GM12873 (cell line): Measurements from ENCODE around the gene COA1.

Source experiments
- TF ChIP-seq, protein P1 (sequence below): IDR thresholded peaks from 2 replicates; pipeline ENCODE4 v1.5.1; 2012; ENCODE audit warnings: low read depth, mild to moderate bottlenecking, moderate library complexity, low read length, control low read depth; ENCODE audit not compliant: insufficient read depth; ENCODE audit errors: missing control alignments

Gene COA1

GRCh38 chr7:43694399-43694748, 34.9 kb downstream of the COA1 start:
- TF ChIP-seq, protein P1, sequence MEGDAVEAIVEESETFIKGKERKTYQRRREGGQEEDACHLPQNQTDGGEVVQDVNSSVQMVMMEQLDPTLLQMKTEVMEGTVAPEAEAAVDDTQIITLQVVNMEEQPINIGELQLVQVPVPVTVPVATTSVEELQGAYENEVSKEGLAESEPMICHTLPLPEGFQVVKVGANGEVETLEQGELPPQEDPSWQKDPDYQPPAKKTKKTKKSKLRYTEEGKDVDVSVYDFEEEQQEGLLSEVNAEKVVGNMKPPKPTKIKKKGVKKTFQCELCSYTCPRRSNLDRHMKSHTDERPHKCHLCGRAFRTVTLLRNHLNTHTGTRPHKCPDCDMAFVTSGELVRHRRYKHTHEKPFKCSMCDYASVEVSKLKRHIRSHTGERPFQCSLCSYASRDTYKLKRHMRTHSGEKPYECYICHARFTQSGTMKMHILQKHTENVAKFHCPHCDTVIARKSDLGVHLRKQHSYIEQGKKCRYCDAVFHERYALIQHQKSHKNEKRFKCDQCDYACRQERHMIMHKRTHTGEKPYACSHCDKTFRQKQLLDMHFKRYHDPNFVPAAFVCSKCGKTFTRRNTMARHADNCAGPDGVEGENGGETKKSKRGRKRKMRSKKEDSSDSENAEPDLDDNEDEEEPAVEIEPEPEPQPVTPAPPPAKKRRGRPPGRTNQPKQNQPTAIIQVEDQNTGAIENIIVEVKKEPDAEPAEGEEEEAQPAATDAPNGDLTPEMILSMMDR, result no peak

- TF ChIP-seq, protein P1, result no peak
Measured at GRCh38 chr7:43693687-43694398, 35.5 kb downstream of the COA1 start.

GRCh38 chr7:43692582-43693373, 36.5 kb downstream of the COA1 start:
- TF ChIP-seq, protein P1, result no peak

- TF ChIP-seq, protein P1, result no peak
Measured at GRCh38 chr7:43691611-43692010, 37.7 kb downstream of the COA1 start.

DNA sequence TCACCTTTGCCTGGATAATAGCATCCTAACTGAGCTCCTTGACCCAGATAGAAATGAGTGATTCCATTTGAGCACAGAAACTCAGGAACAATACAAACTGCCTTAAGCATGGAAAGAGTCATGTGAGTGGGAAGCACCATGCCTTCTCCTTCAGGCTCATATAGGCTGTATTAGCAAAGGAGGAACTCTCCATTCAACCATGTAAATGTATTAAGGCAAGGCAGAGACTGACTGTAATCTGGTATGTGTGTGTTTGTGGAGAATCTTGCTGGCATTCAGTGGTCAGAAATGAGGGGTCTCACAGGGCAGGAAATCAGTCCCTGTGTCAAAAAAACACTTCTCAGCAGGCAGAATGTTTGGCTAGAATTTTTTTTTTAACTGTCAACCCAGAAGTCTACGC, 40.2 kb downstream of the COA1 start:
- TF ChIP-seq, protein P1, result no peak

DNA sequence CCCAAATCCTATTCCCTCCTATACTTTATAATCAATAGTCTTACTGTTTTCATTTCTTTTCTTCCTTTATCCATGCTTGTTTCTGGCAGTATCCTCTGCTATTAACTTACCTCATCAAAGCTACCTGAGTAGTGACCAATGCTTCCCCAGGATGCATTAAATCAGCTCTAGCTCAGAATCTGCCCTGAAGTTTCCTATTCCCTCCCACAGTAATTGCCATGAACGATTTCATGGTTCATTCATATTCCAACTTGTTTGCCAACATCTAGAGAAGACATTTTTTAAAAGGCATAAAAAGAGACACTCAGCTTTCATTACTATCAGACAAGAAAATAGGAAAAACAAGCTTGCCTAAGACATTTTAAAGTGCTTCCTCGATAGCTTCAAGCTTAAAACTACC, 42.3 kb downstream of the COA1 start:
- TF ChIP-seq, protein P1, result no peak

- TF ChIP-seq, protein P1, result no peak
Measured at GRCh38 chr7:43680736-43681135, 48.6 kb downstream of the COA1 start.
